Measurements from ENCODE around the gene NRARP. TPM values are rescaled to one million over a fixed set of nuclear protein-coding genes. Genes with fewer than 3 reads are reported as not detected.
A peak's percentile ranks its signal among the peaks of the same experiment; 100 is the strongest.

The NRARP gene
- total RNA-seq, 2 experiments from 2014 or later, result 3.3 to 4.4 TPM

DNA sequence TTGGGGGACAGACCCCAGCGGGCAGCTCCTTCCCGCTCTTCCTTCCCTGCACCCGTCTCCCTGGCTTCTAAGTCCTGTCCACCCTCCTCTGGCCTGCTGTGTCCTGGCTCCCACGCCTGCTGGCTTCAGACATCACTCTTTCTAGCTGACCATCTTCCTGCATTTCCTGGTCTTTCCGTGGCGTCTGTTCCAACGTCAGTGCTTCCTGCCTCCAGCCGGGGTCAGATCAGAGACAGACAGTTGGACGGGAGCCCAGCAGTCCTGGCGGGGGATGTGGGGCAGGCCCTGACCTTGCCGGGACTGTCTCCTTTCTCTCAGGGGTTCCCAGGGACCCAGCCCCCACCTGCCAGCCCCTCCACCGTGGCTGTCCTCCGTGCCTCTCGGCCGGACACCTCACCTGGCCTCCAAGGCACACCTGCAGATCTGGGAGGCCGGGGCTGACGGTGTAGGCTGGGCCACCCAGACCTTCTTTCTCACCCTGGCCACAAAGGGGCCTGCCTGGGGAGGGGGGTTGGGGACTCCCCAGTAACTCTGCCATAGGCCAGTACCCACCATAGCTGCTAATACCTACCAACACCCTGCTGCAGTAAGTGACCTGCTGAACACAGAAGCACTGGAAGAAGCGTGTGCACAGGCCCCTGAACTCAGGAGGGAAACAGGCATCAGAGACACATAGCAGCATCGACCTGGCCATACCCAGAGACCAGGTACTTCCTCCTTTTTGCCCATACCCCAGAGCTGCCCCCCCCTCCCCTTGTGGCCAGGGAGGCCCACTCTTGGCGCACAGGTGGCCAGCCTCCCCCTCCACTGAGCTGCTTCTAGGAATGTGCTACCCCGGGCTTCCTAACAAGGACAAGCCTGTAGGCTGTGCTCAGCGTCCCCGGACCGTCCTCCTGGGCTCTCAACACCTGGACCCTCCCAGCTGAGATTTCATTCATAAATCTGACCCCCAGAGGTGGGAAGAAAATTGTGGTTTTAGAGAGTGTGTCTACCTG, 5.1 kb downstream of the NRARP start:
- DNase-seq (no peak), ATAC-seq (no peak)
- Mint-ChIP-seq H3K36me3 (ENCODE audit: low read depth) (no peaks in the 10 kb centered on the region), H3K27ac (no peak overlapping the region), H3K9me3 (no peaks in the 10 kb centered on the region), H3K4me1 (ENCODE audit: low read depth) (peaks cover 8% of the 10 kb centered on the region), H3K4me3 (peak overlapping the region; percentile 1), H3K27me3 (peaks cover 43% of the 10 kb centered on the region)
- ChIA-PET CTCF (interaction anchor here (0.6 to 1.2 kb wide), 4 partner anchors 147 to 255 kb away, joined by 3 to 8 read pairs (median 3); partner anchors contain the start of gene MRPL41), POLR2A (no interaction called here)
- intact Hi-C loops (cut with micrococcal nuclease), result loop anchor here (10.0 kb wide), 1 partner anchor 108 kb away; no protein-coding TSS in a partner anchor
- TF ChIP-seq, protein P1, sequence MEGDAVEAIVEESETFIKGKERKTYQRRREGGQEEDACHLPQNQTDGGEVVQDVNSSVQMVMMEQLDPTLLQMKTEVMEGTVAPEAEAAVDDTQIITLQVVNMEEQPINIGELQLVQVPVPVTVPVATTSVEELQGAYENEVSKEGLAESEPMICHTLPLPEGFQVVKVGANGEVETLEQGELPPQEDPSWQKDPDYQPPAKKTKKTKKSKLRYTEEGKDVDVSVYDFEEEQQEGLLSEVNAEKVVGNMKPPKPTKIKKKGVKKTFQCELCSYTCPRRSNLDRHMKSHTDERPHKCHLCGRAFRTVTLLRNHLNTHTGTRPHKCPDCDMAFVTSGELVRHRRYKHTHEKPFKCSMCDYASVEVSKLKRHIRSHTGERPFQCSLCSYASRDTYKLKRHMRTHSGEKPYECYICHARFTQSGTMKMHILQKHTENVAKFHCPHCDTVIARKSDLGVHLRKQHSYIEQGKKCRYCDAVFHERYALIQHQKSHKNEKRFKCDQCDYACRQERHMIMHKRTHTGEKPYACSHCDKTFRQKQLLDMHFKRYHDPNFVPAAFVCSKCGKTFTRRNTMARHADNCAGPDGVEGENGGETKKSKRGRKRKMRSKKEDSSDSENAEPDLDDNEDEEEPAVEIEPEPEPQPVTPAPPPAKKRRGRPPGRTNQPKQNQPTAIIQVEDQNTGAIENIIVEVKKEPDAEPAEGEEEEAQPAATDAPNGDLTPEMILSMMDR (IDR thresholded peaks at IDR 0.05), result no peak

DNA sequence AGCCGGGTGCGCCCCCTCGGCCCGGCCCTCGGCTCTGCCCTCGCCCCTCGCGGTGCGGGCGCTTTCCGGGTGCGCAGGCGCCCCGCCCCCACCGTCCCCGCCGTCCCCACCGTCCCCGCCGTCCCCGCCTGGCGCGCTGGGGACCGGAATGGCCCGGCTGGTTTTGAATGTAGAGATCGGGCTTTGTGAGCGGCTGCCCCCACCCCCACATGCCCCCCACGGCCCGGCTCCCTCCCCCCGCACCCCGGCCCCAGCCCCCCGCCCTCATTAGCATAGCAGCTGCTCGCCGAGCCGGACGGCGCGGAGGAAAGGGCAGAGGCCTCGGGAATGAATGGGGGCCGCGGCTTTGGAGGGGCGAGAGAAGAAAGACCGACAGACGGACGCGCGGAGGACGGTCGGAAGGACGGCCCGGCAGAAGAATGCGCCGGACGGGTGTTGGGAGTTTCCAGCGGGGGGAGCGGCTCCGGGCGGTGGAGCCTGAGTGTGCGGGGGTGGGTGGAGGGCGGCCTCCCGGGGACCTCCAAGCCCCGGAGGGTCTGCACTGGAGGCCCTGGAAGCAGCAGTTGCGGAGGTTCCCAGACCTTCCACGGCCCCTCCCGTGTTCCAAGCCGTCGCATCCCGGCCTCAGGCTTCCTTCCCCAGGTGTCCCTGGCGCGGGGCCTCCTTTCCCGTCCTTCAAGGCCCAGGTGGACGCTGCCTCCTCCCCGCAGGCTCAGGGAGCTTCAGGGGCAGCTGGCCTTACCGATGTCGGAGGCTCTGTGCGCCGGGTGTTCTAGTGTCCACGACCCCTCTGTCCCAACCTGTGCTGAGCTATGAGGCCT, 6.0 kb downstream of the NRARP start:
- no peak overlapping the region for H3K27ac Mint-ChIP-seq
- H3K36me3 Mint-ChIP-seq (ENCODE audit: low read depth), result no peaks in the 10 kb centered on the region
- intact Hi-C loops (cut with micrococcal nuclease), result loop anchor here (10.0 kb wide), 1 partner anchor 109 kb away; no protein-coding TSS in a partner anchor
- ATAC-seq, result no peak
- TF ChIP-seq, protein P1 (IDR thresholded peaks at IDR 0.05), result no peak
- peaks cover 41% of the 10 kb centered on the region for H3K27me3 Mint-ChIP-seq
- peaks cover 5% of the 10 kb centered on the region for H3K4me1 Mint-ChIP-seq (ENCODE audit: low read depth)
- no peaks in the 10 kb centered on the region for H3K9me3 Mint-ChIP-seq
- CTCF ChIA-PET, result interaction anchor here (1.1 to 1.2 kb wide), 2 partner anchors 148 to 256 kb away, joined by 3 to 8 read pairs; partner anchors contain the start of gene MRPL41
- peak overlapping the region; percentile 1 for H3K4me3 Mint-ChIP-seq
- POLR2A ChIA-PET, result no interaction called here
- DNase-seq, result no peak

DNA sequence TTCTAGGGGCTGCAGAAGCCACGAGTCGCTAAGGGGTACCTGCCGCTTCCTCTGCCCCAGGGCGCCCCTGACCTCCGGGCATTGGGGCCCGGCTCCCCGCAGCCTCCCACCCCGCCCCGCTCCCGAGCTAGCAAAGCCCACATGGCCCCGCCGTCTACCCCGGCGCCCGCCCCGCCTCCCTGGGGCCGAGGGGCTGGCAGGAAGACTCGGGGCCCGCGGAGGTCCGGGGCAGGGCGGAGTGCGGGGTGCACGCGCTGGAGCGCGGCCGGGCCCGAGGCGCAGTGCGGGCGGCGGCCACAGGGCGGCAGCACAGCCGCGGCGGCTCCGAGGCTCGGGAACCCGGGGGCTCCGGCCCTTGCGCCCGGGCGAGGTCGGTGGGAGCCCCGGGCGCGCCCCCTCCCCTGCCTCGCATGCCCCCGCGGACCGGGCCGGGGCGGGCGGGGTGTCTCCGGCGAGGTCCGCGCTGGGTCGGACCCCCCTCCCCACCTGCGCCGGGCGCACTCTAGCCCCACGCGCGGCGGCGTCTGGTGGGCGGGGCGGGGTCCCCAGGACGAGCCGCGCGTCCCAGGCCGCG, 6.7 kb downstream of the NRARP start:
- ChIA-PET POLR2A (no interaction called here), CTCF (interaction anchor here (1.5 kb wide), 1 partner anchor 148 kb away, joined by 4 read pairs; no protein-coding TSS in a partner anchor)
- H3K36me3 Mint-ChIP-seq (ENCODE audit: low read depth), result no peaks in the 10 kb centered on the region
- H3K27ac Mint-ChIP-seq, result no peak overlapping the region
- peak overlapping the region; percentile 8 for H3K4me3 Mint-ChIP-seq
- ATAC-seq (peak; percentile 91), DNase-seq (peak; percentile 59)
- TF ChIP-seq, protein P1 (IDR thresholded peaks at IDR 0.05), result peak; percentile 46
- no peaks in the 10 kb centered on the region for H3K9me3 Mint-ChIP-seq
- intact Hi-C loops (cut with micrococcal nuclease), result loop anchor here (10.0 kb wide), 1 partner anchor 109 kb away; no protein-coding TSS in a partner anchor
- H3K27me3 Mint-ChIP-seq, result peaks cover 38% of the 10 kb centered on the region
- H3K4me1 Mint-ChIP-seq (ENCODE audit: low read depth), result peaks cover 3% of the 10 kb centered on the region

DNA sequence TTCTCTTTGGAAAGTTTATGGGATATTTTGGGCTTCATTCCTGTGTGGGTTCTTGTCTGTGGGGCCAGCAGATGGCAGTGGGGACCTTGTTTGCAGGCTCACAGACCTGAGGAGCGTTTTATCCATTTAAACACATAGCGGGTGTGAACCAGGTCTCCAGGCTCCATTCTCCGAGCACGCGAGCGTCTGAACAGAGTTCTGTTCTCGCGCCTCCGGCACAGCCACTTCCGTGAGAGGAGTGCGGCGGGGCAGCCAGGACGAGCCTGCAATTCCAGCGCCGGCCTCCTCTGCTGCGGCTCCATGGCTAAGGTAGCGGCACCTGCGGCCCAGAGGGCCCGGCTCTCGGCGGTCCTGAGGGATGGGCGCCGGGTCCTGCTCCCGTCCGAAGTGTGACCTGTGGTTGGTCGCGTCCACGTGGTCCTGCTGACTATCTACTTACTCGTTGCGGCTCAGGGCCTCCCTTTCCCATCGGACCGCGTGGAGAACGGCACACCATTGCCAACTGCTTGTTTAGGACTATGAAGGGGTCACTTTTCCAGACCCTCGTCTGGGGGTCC, 7.3 kb downstream of the NRARP start:
- TF ChIP-seq, protein P1 (IDR thresholded peaks at IDR 0.05), result no peak
- no peak overlapping the region for H3K27ac Mint-ChIP-seq
- intact Hi-C loops (cut with micrococcal nuclease), result loop anchor here (10.0 kb wide), 1 partner anchor 110 kb away; no protein-coding TSS in a partner anchor
- ATAC-seq (peak; percentile 25), DNase-seq (no peak)
- H3K27me3 Mint-ChIP-seq, result peaks cover 35% of the 10 kb centered on the region
- ChIA-PET CTCF (interaction anchor here (0.8 to 1.5 kb wide), 3 partner anchors 10 to 149 kb away, joined by 3 to 4 read pairs (median 3); partner anchors contain the start of gene EXD3), POLR2A (no interaction called here)
- peaks cover 3% of the 10 kb centered on the region for H3K4me1 Mint-ChIP-seq (ENCODE audit: low read depth)
- H3K9me3 Mint-ChIP-seq, result no peaks in the 10 kb centered on the region
- H3K36me3 Mint-ChIP-seq (ENCODE audit: low read depth), result no peaks in the 10 kb centered on the region
- H3K4me3 Mint-ChIP-seq, result peak overlapping the region; percentile 8

Data from activated CD8-positive, alpha-beta T cell treated with anti-CD3 and anti-CD28 coated beads for 36 hours (primary cell).